OCI-LY7 (cell line): Measurements from ENCODE around the gene C10orf71.

Experiments used
- CTCF ChIP-seq: fragments of 200-600 bp; sonication (generic); conservative IDR thresholded peaks from 2 replicates; pipeline ENCODE4 v1.5.1; 2014; ENCODE audit warnings: mild to moderate bottlenecking, antibody characterized with exemption, low read length, moderate library complexity, mixed read lengths
- EZH2phosphoT487 ChIP-seq: fragments of 200-600 bp; sonication (generic); IDR thresholded peaks from 2 replicates; pipeline ENCODE4 v1.6.1; 2018; ENCODE audit warnings: low read depth, borderline replicate concordance, mild to moderate bottlenecking, mixed run types, antibody characterized with exemption, low read length, moderate library complexity, mixed read lengths

GRCh38 chr10:49292565-49293207 lies 6.3 kb upstream of the C10orf71 start:
- no peak for TF ChIP-seq CTCF
- no peak for TF ChIP-seq EZH2phosphoT487
